HTERT RPE-1 (cell line): ENCODE data around the gene CETN1.

Experiments
- in situ Hi-C: fragments of 300-500 bp; cut with MboI; formaldehyde crosslinking; loops from 4 replicates; pipeline ENCODE4 v1.14.3; 2020; ENCODE audit warnings: low sequenced_read_pairs

Gene CETN1

DNA sequence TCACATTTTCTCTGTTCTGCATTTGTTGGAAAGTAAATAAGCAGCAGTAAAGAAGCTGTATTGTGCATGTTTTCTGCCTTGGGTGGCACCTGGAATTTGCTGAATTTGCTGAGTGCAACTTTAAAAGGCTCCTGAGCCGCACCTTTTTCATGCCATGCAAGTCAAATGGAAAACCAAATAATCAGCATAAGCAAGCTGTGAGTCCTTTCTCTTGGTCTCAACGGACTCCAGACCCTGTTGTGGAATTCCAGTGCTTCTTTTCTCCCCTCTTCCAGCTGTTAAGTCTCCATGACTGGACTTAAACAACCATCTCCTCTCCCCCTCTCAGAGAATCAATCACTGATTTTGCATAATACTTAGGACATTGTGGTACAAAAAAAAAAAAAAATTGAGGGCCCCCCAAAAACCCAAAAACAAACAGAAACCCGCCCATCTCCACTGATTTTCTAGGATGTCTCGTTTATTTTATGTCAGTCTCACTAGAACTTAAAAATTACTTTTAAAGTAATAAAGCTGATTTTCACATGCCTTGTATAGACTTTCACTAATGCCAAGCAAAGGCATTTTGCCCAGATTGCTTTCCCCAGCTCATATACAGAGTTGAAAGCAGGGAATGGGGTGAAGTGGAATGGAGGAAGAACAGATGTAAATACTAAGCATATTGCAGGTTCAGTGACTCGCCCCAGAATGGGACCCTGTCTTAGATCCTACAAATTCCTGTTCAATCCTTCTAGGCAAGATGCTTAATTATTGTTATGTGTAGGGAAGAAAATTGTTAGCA lies 5.1 kb upstream of the CETN1 start:
- in situ Hi-C loops: no loop called here

DNA sequence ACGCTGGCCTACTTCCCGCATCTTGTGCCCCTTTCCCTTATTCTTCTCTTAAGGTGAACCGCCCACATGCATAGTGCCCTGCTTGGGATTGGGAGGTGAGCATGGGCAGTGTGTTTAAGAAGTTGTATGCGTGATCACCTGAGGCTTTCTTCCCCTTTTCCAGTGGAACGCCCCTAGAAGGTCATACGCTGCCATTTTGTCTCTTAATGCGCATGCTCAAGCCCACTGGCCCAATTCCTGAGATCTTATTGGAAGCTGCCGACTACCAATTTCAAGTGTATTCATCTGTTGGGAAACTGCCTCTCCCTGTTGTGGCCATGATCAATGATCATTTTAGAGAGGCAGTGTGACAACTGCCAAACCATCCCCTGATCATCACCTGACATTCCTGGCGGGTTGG lies 3.3 kb upstream of the CETN1 start:
- in situ Hi-C loops: no loop called here

DNA sequence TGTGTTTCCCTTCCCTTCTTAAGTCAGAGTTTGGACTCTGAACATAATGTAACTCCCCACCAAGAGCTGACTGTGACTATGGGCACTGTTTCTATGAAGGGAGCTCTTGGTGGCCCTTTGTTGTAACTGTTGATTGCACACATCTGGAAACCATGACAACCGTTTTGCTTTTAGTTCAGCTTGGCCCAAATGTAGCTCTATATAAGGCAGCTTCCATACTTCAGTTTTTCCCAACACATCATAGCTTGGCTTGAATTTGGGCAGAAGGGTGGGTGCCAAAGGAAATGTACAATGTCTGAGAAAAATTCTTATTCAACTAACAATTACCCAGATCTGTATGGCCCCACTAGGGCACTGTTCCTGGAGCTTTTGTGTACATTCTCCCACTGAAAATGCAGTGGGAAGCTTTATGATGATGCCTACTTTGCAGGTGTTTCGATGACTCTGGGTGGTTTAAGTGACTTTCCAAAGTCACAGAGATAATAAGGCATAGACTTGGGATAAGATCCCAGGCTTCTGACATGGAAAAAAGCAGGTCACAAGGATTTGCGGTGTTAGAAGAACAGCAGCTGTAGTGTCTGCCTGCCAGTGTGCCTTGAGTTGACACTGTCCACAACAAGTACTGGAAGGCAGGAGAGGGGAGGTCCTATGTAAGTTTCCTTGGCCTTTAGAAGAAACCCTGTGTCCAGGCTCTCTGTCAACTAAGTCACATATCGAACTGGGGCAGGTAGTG lies 2.4 kb upstream of the CETN1 start:
- in situ Hi-C loops: no loop called here

DNA sequence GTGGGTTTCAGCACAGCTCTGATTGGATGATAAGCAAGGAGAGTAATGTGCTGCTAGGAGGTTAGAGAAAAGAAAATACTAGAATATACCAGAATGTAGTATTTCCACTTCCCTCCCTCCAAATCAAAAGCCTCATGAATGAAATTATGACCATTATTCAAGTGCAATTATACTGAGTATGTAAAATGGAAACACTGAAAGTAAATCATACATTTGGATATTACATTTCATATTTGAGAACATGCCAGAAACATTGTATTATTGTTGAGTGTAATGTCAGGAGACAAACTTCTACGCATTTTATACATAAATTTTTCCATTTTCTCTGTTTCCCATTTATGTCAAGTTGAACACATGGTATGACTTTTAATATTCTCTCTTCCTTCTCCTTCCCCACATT lies 942 bp upstream of the CETN1 start:
- in situ Hi-C loops: no loop called here

DNA sequence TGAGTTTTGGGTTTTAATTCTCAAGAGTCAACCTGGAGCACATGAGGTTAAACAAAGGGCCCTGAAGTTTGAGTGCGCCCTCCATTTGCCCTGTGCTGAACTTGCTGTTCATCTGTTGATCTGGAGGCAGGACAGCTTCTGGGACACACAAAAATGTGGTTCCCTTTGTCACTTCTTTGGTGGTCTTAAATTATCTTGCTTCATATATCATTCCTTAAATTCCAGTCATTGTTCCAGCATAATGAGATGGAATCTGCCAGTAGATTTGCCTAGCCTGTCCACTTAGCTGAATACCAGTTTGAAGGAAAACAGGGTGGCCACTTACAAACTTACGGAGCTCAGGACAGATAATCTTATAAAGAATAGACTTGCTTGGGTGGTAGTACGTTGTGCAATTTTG lies 916 bp downstream of the CETN1 start:
- in situ Hi-C loops: no loop called here

DNA sequence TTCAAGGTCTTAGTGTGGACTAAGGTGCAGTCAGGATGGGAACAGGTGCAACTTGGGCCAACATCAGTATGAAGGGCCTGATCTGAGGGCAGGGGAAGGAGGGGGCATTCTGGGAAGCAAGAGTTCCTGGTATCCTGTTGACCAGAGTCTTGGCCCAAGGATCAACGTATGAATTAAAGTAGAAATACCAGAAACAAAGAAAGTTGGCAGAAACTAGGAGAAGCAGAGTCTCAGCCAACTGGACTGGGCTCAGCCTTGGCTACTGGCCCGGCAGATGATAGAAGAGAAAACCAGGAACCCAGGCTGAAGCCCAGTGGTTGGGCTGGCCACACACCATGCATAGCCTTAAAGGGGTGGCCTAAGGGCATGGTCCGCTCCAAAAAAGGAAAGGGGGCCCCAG lies 2.3 kb downstream of the CETN1 start:
- in situ Hi-C loops: no loop called here

DNA sequence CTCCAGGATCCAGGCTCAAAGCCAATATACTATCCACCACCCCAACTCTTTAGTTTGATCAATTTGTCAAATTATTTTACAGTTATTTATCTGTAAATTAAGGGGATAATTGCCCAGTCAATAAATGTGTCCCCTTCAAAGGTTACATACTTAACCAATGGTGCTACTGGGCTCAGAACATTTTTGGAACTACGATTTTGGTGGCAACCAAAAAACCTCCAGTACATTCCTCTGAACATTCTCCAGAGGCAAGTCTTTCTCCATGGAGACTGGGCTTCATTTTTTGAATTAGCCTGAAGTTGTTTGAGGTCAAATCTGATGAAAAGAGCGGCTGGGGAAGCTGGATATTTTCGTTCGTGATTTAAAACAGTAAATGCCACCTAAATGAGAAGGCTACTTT lies 14.9 kb downstream of the CETN1 start:
- in situ Hi-C loops: no loop called here

DNA sequence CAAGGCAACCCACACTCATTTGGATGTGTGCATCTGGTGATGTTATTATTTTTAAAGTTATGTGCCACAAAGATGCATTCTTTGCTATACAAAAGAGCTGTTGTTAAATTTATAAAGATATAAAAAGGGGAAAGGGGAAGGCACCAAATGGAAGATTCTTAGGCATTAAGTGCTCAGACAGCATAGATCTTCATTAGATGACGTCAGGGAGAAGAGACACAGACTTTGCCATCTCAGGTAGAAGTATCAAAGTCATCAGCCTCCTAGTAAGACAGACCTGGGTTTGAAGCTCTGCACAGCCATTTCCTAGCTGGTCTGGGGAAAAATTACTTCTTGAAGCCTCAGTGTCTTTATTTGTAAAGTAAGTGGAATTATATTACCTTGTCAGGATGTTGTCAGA lies 15.4 kb downstream of the CETN1 start:
- in situ Hi-C loops: no loop called here

DNA sequence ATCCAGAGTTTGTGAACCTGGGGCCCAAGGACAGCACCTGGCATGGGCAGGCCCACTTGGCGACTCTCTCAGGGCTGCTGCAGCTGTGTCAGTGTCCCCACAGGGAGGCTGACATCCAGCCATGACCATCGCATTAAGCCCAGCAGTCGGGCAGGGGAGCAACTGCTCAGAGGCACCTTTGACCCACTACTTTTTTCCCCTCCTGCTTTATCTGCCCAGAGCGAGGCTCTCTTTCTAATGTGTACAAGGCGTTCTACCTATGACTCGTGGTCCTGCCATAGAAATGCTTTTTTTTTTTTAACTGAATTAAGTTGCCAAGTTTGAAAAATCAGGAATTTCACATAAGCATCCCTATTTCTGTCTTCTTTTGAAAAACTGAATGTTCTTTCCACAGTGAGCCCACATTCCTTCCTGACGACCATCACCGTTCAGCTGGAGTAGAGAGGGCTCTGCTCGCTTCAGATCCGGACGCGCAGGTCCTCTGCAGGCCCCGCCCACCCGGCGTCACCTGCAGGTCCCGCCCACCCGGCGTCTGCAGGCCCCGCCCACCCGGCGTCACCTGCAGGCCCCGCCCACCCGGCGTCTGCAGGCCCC lies 16.2 kb downstream of the CETN1 start:
- in situ Hi-C loops: no loop called here

DNA sequence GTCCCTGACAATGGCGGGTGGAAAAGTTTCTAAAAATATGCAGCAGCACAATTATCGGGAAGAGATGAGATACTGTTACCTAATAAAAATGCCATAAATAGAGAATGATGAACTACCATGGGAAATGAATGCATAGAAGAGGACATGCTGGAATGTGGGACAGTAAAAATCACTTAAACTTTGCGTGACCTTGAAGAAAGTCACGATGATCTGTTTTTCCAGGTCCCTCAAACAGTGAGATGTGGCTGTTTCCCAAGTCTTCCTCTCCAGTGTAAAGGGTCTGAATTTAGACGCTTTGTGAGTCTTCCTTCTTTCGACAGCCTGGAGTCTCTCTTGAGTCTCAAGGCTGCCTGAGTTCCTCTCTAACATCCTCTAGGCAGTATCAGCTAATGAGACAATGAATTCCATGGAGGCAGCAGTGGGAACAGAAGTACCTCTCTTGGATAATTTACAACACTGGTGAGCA lies 18.0 kb downstream of the CETN1 start:
- in situ Hi-C loops: no loop called here

DNA sequence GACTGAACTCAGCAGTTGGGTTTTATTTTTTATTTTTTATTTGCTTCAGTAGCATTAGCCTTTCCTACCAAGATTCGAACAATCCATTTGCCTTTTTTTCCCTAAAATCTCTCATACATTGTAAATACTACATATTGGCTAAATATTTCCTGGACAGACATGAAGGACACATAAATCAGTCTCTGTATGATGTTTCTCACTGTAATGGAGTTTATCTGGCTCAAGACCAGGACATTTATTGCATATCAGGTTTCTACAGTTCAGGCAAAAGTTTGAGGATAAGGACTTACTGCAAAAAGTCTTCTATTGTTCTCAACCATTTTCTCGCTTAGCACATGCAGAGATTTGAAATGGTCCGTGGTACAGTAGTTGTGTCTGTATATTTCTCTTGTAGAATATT lies 19.9 kb downstream of the CETN1 start:
- in situ Hi-C loops: no loop called here

DNA sequence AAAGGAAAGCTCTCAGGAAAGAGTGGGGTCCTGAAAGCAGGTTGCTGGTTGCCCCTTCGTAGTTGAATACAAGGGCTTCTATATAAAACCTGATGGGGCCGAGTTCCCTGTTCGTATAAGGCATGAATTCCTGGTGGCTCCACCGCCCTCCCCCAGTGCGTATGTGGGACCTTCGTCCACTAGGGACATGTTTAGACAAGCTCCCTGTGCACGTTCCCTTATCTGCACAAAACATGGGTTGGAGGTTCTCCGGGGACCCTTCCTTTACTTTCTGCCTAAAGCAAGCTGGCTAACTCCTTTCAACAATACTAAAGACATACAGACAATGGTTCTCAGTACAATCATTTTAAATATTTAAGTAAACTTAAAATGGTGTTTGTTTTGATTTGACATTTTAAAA lies 24.6 kb downstream of the CETN1 start:
- in situ Hi-C loops: no loop called here

DNA sequence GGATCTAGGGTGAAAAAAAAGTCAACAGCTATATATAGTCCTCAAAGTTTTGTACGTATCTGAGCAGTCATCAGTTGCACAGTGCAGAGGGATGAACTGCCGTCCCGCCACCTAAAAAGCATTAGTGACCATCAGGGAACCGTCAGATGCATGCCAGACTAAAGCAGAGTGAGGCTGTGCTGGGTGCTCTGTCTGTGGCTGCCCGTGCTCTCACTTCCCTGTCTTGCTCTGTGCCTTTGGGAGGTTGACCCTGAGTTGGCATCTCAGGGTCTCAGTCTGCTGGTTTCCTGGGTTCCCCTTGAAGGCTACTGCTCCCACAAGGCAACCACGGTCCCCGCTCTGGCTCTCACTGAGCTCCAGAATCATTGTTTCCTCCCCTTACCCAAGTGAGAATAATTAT lies 27.8 kb downstream of the CETN1 start:
- in situ Hi-C loops: no loop called here

DNA sequence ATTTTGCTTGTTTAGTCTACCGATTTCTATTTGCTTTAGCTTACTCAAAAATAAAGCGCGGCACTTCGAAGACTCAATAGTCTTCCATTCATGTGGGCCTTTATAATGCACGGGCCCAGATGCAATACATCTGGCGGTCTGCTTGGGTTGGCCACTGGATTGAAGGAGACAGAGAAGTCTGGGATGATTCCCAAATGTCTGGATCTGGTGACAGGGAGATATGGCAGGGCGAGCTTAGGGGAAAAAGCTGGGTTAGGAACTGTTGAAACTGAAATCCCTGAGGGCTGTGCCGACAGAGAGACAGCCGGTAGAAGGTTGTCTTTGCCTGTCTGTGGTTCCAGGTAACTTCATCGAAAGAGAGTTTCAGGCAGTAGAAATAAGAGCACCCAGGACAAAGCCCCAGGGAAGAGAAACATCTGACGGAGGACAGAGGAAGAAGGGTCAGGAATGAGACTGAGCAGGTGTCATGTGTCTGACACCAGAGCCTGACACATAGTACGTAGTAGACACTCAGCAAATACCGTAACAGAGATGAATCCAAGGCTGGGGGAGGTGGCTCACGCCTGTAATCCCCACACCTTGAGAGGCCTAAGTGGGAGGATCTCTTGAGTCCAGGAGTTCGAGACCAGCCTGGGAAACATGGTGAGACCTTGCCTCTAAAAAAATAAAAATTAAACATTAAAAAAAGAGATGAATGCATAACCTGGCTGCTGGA lies 30.2 kb downstream of the CETN1 start:
- in situ Hi-C loops: no loop called here

DNA sequence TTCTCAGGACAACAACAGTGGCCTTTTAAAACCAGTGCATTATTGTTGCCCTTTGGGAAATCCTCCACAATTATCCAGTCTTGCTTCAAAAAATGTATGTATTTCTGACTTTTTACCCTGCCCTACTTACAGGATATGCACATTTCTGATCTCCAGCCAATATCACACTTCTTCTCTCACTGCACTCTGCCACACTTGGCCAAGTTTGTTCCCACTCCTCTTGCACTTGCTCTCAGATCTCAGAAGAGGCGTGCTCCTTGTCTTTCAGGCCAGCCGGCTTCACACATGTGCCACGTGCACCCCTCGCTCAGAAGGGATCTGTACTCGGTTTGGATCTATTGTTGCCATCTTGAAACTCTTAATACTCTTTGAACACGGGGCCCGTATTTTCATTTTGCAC lies 32.0 kb downstream of the CETN1 start:
- in situ Hi-C loops: no loop called here

DNA sequence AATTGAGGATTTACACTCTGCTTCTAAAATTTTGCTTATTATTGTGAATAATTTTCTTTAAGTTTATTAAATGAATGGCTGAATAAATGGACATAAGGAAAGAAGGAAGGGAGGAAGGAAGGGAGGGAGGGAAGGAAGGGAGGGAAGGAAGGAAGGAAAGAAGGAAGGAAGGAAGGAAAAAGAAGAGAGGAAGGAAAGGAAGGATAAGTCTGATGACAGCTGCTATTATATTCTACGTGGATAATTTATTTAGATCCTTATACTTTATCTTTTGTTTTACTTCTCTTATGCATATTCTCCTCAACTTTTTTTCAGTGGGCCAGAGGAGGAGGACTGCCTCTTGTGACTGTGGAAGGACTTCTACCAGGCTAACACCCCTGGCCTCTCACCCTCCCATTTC lies 34.0 kb downstream of the CETN1 start:
- in situ Hi-C loops: no loop called here

DNA sequence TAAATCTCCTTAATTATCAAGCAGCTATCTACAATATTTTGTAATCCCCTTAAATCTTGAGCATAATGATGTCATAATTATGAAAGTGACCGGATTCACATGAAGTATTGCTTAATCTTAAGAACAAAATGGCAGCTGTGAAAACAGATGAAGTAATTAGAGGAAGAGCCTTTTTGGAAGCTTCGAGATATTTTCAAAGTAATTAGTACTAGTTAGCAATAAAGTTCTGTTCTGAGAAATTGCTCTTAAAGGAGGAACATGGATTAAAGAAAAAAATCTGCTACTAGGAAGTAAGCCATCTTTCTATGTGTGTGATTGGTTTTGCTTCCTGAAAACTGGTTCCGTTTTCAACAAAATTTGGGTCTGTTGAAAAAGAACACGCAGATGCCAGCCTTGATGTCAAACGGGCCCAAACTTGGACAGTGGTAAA lies 34.9 kb downstream of the CETN1 start:
- in situ Hi-C loops: no loop called here

DNA sequence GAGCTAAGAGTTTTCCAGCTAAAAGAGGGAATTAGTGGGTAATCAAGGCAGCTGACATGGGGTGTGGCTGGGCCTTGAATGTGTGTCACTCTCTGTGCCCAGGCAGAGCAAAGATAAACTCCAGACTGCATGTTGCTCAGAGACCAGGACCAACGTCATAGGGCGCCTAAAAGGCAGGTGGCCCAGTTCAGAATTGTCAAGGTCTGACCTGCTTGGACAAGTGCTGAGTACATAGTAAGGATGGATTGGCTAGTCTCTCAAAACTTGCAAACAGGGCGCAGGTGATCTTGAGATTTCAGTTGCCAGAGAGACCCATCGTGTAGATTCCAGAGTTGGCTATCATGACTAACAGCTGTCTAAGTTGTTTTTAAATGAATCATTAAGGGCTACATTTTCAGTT lies 35.6 kb downstream of the CETN1 start:
- in situ Hi-C loops: no loop called here

DNA sequence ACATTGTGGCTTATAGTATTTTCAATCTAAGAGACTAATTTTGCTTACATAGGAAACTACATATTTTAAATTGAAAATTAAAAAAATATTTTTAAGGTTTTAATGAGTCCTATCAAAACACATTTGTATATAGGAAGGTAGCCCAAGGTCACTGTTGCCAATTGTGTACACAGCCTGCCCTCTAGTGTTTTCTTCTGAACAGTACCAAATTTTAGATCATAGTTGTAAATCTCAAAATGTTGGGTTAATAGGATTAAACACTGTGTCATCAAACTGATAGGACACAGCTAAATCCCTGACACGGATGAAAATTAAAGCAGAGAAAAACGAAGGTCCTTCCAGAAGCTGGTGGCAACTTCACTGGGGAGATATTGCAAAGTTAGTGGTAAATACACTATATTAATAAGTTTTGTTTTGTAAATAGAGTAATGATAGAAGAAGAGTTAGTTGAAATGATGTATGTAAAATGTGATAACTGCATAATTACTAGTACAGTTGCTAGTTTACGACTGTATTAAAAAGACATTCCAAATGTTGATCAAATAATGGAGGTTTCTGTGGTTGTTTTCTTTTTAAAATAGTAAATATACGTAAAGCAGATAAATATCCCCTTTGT lies 36.3 kb downstream of the CETN1 start:
- in situ Hi-C loops: no loop called here

DNA sequence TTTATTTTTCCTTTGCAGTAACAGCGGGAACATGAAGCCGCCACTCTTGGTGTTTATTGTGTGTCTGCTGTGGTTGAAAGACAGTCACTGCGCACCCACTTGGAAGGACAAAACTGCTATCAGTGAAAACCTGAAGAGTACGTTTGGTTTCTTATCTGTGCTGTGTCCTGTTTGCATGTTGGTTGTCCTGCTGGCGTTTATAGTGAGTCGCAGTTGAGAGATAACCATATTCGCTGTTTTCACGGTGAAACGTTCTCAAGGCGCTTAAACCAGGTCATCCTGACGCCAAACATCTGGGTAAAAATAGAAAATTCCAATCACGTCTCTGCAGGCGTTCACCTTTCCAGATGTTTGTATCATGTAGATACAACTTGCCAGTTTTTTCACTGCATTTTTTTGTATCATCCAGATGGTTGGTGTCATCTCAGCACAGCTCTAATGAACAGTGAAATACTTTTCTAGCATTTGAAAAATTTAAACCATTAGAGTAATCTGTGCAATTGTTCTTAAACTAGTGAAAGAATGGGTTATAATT lies 37.9 kb downstream of the CETN1 start:
- in situ Hi-C loops: no loop called here

DNA sequence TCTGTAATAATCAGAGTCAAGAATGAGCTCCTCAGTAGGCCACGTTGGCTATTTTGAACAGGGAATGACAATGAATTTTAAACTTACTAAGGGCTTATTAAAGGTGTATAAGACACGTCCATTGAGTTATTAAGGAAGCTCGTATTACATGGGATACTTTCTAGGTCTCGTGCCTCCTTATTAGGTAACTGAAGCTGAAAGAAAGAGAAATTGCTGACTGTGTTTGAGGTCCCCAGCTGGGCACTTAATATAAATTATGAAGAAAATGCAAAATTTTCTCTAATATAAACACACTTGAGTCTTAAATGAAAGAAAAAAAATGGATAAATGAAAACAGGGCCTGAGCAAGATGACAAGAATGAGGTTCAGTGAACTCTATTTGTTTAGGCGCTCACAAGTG lies 38.4 kb downstream of the CETN1 start:
- in situ Hi-C loops: no loop called here
